ENCODE data around the gene TMEM235.
"Not testable (repeated sequence)": the region's sequence is repeated elsewhere in the genome, so short reads cannot be mapped to it uniquely, and the experiment has no call there.

TMEM235 gene

DNA sequence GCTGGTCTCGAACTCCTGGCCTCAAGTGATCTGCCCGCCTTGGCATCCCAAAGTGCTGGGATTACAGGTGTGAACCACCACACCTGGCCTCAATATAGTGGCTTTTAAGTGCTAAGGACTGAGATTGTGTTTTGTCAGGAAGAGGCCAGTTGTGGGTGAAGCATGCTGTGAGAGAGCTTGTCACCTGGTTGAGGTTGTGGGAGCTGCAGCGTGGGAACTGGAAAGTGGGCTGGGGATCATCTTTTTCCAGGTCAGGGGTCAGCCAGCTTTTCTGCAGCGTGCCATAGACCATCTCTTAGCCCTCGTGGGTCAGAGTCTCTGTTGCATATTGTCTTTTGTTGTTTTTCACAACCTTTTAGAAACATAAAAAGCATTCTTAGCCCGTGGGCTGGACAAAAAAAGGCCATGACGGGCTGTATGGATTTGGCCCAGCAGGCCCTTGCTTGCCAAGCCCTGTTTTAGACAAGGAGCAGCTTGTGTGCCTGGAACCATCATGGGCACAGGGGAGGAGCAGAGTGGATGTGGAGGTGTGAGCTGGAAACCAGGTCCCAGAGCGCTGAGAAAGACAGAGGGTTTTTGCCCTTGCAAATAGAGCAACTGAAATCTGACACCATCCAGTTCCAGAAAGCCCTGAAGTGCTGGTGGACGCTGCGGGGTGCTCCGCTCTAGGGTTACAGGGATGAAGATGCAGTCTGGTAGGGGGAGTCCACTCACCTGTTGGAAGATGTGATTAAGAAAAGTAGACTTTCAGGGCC is 11.9 kb upstream of the TMEM235 start:
- no peak for DNase-seq (ENCODE audit: low spot score)

- no peak for DNase-seq (ENCODE audit: low spot score)
Observed at GRCh38 chr17:78223061-78223460, 8.4 kb upstream of the TMEM235 start.

DNA sequence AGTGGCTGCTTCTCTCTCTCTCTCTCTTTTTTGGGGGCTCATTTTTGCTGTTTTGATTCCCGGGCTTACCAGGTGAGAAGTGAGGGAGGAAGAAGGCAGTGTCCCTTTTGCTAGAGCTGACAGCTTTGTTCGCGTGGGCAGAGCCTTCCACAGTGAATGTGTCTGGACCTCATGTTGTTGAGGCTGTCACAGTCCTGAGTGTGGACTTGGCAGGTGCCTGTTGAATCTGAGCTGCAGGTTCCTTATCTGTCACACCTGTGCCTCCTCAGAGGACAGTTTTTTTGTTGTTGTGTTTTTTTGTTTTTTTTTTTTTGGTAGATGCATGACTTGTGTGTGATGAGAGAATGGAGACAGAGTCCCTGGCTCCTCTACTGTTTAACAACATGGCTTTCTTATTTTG is 7.7 kb upstream of the TMEM235 start:
- DNase-seq (ENCODE audit: low spot score): no peak

- no peak for DNase-seq (ENCODE audit: low spot score)
Observed at GRCh38 chr17:78224231-78225087, 7.0 kb upstream of the TMEM235 start.

DNA sequence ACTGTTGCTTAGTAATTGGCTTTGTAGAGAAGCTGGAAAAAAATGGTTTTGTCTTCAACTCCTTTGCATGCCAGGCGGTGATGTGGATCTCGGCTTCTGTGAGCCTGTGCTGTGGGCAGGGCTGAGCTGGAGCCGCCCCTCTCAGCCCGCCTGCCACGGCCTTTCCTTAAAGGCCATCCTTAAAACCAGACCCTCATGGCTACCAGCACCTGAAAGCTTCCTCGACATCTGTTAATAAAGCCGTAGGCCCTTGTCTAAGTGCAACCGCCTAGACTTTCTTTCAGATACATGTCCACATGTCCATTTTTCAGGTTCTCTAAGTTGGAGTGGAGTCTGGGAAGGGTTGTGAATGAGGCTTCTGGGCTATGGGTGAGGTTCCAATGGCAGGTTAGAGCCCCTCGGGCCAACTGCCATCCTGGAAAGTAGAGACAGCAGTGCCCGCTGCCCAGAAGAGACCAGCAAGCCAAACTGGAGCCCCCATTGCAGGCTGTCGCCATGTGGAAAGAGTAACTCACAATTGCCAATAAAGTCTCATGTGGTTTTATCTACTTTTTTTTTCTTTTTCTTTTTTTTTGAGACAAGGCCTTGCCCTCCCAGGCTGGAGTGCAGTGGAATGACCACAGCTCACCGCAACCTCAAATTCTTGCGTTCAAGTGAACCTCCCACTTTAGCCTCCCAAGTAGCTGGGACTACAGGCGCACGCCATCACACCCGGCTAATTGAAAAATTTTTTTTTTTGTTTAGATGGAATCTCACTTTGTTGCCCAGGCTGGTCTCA is 6.2 kb upstream of the TMEM235 start:
- DNase-seq (ENCODE audit: low spot score): no peak

- DNase-seq (ENCODE audit: low spot score): no peak
Observed at GRCh38 chr17:78226055-78226758, 5.2 kb upstream of the TMEM235 start.

GRCh38 chr17:78226759-78227454 is 4.5 kb upstream of the TMEM235 start:
- DNase-seq (ENCODE audit: low spot score): no peak

DNA sequence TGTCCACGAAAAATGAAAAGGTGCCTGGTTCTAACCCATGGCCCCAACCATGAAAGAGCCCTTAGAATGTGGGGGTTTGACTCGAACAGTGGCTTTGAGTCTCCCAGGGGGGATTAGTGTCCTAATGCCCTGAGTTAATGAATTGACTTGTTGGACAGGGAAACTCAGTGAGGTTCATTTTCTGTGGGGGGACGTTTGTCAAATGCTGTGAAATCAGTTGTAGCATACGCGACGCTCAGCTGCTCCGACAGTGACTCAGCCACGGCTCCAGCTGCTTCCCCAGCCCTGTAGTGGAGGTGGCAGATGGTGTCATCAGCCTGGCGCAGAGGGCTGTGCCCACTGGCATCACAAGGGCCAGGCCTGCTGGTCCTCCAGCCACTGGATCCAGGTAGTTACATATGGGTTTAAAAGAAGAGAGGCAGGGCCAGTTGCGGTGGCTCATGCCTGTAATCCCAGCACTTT is 3.9 kb upstream of the TMEM235 start:
- no peak for DNase-seq (ENCODE audit: low spot score)

DNA sequence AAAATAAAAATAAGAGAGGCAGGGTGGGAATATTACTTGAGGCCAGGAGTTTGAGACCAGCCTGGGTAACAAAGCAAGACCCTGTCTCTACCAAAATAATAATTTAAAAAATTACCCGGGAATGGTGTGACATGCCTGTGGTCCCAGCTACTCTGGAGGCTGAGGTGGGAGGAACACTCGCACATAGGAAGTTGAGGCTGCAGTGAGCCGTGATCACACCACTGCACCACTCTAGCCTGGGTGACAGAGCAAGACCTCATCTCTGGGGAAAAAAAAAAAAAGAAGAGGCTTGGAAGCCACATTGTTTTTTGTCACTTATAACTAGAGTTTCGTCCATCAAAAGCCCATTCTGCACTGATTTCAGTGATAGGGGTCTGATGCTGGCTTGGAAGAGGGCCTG is 3.3 kb upstream of the TMEM235 start:
- DNase-seq (ENCODE audit: low spot score): no peak

DNA sequence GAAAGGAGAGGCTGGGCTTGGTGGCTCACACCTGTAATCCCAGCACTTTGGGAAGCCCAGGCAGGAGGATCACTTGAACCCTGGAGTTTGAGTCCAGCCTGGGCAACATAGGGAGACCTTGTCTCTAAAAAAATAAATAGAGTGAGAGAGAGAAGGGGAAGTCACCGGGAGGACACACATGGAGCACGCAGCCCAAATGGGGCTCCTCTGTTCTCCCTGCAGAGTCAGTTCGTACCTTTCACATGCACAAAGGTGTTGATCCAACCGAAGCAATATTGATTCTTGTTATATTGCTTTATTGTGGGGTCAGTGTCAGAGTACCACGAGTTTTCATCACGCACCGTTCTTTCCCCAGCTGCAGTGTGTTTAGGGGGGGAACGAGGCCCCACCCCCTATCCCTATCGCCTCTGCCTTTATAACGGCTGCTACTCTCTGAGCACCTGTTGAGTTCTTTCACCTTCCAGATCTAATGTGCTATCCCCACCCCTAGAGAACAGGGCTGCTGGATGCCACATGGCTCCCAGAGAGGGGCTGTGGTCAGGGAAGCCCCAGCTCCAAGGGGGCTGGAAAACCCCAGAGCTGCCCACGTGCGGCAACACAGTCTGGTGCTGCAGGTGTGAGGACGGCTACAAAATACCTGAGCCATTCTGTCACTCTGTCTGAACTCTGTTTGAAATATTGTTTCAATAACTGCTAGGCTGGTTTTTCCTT is 1.0 kb upstream of the TMEM235 start:
- no peak for DNase-seq (ENCODE audit: low spot score)

DNA sequence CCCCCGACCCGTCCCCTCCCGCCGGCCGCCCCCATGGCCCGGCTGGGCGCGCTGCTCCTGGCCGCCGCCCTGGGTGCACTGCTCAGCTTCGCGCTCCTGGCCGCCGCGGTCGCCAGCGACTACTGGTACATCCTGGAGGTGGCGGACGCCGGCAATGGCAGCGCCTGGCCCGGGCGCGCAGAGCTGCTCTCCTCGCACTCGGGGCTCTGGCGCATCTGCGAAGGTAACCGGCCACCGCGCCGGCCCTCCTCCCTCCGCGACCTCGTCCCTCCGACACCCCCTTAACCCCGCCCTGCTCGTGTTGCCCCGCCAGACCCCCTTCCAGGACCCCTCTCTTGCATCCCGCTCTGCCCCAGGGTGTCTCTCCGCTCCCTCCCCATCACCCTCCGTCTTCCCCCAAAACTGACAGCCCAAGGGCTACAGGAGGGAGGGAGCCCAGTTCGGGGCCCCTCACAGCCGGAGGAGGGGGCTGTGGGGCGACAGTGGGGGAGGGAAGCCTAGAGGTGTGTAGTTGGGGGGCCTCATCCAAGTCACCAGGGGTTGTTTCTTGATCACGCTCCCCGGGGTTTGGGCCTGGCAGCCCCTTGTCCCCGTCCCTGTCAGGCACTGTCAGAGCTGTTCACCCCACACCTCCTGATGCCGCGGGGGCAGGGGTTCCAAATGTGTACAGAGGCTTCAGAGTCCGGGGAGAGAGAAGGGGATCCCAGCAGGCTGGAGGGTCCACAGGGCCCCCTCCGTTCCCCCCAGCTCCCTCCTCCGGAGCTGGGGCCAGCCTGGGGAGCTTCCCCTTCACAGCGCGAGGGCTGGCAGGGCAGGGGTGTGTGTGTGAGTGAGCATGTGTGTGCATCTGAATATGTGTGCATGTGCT is 794 bp downstream of the TMEM235 start:
- no peak for DNase-seq (ENCODE audit: low spot score)

DNA sequence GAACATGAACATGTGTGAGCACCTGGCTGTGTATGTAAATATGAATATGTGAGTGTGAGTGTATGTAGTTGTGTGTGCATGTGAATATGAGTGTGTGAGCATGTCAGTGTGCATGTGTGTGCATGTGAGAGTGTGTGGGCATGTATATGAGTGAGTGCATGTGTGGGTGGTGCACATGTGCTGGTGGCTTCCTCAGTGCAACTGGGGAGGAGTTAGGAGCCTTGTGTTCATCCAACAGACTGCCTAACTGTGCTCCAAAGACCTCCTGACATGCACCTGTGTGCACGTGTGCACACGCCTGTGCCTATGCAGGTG is 1.4 kb downstream of the TMEM235 start:
- DNase-seq (ENCODE audit: low spot score): no peak

GRCh38 chr17:78233678-78234077 is 2.2 kb downstream of the TMEM235 start:
- DNase-seq (ENCODE audit: low spot score): no peak

- DNase-seq (ENCODE audit: low spot score): no peak
Observed at GRCh38 chr17:78234261-78234865, 2.9 kb downstream of the TMEM235 start.

- DNase-seq (ENCODE audit: low spot score): not testable (repeated sequence)
Observed at GRCh38 chr17:78235022-78235421, 3.6 kb downstream of the TMEM235 start.

GRCh38 chr17:78235885-78236284 is 4.5 kb downstream of the TMEM235 start:
- DNase-seq (ENCODE audit: low spot score): no peak

DNA sequence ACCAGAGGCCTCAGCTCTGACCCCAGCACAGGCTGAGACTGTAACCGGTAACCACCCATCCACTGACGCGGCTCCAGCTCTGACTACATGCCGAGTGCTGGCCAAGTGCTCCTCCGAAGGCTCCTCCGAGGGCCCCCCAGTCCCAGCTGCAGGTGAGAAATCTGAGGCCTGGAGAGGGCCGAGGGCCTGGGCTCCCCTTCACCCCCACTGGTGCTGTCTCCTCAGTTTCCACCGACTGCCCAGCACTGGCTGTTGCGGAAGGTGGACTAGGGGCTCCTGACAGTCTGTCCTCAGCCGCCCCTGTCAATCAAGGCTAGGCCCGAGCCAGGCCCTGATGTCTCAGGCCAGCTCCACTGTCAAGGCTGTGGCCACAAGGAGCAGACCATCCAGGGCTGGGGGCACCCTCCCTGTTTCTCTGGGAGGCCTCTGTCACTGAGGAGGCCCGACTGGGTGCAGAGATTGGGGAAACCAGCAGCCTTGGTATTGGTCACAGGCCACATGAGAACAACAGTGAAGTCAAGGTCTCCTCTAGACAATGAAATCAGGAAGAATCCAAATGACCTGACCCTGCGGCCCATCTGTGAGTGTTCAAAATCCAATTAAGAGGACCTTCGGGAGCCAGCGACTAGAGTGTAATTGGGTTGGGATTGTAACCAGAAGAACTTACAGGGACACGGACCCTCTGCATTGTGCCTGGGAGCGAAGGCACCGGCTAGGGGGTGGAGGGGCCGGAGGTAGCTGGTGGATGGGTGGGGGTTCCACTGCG is 5.1 kb downstream of the TMEM235 start:
- DNase-seq (ENCODE audit: low spot score): no peak

DNA sequence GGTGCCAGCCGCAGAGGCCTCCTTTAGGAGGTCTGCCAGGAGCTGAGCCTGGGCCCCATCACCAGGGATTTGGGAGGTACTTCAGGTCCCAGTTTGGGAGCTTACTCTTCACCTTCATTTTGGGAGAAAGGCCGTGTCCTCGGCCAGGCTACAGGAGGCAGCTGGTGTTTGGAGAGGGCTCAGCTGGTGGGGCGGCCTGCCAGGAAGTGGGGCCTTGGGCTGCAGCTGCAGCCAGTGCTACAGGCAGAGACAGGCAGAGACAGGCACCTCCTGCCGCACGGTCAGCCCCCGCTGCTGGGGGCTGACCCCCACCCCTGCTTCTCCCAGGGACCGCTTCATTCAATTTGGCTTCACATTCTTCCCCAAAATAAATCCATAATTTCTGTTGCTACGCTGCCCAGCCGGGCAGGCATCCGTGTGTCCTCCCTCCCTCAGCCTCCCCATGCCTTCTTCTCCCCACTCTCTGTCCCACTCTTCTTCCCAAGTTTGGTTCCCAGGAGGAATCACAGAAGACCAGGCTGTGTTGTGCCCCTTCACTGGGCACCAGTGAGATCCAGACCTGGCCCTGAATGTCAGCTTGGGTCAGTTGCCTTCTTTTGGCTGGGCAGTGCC is 6.1 kb downstream of the TMEM235 start:
- DNase-seq (ENCODE audit: low spot score): no peak
